Coronary artery (tissue), 2 donors: ENCODE results near the gene GOSR2.

ENCODE experiments used
- DNase-seq: peaks from one replicate; pipeline ENCODE4 v3.0.0-alpha.2; 2017; ENCODE audit warnings: low spot score
- H3K27ac ChIP-seq, 2 donors: fragments of 200-600 bp; sonication (generic); one replicate each; pipeline ENCODE4 v1.5.1; 2016 to 2019
- H3K4me3 ChIP-seq: fragments of 200-600 bp; sonication (generic); 2 replicates; pipeline ENCODE4 v1.5.1; 2016; ENCODE audit warnings: mild to moderate bottlenecking, moderate library complexity
- TF ChIP-seq, protein P1 (sequence below): fragments of 200-600 bp; sonication (generic); IDR thresholded peaks from one replicate; pipeline ENCODE4 v1.5.1; 2019; ENCODE audit warnings: antibody characterized with exemption

Gene GOSR2

DNA sequence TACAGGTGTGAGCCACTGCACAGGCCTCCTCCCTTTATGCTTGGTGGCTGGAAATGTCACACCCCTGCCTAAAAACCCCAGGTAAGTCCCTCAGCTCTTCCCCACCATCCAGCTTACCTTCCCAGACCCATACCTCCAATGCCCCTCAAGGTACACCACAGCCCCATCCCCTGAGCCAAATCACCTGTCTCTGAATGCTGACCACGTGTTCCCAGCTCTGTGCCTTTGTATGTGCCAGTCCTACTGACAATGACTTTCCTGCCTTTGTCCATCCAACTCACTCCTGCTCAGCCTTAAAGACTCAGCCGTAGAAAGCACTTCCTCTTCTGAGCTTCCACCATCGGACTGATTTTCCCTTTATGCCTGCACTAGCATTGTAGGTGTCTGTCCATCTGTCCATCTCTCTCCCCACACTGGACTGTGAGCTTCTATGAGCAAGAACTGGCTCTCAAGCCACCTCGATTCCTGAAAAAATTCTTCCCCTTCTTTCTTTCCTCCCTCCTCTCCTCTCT, 30.7 kb upstream of the GOSR2 start:
- no peak for DNase-seq
- TF ChIP-seq, protein P1, sequence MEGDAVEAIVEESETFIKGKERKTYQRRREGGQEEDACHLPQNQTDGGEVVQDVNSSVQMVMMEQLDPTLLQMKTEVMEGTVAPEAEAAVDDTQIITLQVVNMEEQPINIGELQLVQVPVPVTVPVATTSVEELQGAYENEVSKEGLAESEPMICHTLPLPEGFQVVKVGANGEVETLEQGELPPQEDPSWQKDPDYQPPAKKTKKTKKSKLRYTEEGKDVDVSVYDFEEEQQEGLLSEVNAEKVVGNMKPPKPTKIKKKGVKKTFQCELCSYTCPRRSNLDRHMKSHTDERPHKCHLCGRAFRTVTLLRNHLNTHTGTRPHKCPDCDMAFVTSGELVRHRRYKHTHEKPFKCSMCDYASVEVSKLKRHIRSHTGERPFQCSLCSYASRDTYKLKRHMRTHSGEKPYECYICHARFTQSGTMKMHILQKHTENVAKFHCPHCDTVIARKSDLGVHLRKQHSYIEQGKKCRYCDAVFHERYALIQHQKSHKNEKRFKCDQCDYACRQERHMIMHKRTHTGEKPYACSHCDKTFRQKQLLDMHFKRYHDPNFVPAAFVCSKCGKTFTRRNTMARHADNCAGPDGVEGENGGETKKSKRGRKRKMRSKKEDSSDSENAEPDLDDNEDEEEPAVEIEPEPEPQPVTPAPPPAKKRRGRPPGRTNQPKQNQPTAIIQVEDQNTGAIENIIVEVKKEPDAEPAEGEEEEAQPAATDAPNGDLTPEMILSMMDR = no peak
- no peak overlapping the region for H3K27ac ChIP-seq
- H3K4me3 ChIP-seq = no peak overlapping the region

DNA sequence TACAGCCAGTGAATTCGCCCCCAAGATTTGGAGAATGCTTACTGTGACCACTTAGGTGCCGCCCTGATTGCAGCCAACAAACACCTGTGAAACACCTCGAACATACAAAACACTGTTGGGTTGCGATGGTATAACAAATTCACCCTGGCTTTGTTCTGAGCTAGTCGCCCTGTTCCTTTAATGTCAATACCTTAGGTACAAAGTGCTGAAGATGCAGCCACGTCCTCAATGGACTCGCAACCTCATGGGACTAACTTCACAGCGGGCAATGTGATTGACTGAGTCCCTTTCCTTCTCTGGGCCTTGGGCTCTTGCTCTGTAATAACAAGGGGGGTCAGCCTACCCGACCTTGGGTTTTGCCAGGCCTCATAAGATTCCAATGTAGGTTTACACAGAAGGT, 28.9 kb upstream of the GOSR2 start:
- Histone ChIP-seq H3K4me3 (no peak overlapping the region), H3K27ac (no peak overlapping the region)
- TF ChIP-seq, protein P1 = no peak
- no peak for DNase-seq

DNA sequence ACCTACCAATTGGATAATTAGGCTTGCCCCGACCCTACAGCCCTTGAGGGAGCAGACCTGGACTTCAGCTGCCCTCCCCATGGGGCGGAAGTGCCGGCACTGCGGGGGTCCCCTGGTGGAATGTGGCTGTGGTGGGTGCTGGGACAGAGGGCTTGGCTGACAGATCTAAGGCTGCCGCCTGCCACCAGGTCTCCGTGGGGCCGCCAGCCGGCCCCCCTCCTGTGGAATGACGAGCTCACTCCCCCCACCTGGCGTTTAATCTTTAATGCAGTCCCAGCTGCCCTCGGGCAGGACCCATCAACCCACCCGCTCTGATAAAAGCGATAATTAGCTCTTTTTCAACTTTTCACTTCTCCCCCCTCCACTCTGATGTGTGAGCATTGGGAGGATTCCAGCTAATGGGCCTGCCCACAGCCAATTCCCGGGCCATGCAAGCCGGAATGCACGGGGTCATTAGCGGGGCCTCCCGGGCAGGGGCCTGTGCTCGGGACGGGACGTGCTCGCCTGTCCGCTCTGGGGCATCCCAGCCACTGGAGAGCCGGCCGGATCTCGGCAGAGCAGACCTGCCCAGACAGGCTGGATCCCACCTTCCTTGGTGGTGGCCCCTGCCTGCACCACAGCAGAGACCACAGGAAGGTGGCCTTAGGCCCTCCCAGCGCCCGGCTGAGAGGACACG, 28.3 kb upstream of the GOSR2 start:
- Histone ChIP-seq H3K27ac (no peak overlapping the region), H3K4me3 (no peak overlapping the region)
- TF ChIP-seq, protein P1 = no peak
- DNase-seq = no peak

DNA sequence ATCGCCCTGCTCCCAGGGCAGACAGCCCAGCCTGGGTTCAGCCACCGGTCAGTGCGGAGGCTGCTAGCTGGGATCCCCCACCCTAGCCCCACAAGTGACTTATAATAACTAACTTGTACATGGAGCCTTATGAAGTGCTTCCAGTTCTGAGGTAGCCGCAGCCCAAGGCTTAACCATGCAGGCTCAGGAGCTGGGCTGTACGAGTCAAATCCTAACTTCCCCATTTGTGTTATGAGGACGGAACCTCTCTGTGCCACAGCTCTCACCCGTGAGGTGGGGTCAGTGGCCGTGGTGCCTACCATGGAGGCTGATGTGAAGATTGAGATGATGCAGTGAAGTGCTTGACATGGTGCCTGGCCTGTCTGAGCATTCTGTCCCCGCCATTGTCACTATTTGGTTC, 27.8 kb upstream of the GOSR2 start:
- Histone ChIP-seq H3K27ac (no peak overlapping the region), H3K4me3 (no peak overlapping the region)
- TF ChIP-seq, protein P1 = no peak
- DNase-seq = no peak

DNA sequence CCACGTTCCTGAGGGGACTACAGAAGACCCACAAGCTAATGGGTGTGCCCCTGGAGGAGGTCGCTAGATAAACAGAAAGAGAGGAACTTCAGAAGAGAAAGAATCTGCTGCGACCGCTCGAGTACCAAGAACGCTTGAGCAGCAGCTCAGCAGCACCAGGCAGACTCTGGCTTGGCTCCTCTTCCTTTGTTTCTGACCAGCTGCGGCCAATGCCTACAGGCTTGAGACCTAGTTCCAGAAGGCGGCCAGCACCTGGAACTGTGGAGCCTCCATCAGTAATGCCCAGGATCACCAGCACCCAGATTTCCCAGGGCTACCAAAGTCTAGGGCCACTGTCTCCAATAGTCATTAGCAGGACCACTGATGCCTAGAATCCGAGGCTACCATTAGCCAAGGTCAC, 26.0 kb upstream of the GOSR2 start:
- TF ChIP-seq, protein P1 = no peak
- no peak overlapping the region for H3K4me3 ChIP-seq
- DNase-seq = no peak
- no peak overlapping the region for H3K27ac ChIP-seq

DNA sequence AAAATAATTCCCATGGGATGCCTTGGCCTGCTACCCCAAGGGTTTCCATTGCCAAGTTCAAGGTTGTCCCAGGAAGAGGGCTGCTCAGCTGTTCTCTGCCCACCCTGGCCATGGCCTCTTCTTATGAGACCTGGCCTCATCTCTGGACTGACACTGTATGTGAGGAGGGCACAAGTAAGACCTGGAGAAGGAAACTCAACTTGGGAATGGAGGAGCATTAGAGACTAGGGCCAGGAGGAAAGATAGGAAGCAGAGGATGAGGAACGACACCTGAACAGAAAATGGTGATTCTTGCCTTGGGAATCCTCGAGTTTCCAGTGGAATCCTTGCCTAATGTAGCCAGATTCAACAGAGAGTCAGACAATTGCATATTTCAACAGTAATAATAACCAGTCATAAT, 24.6 kb upstream of the GOSR2 start:
- no peak for DNase-seq
- TF ChIP-seq, protein P1 = no peak
- Histone ChIP-seq H3K4me3 (no peak overlapping the region), H3K27ac (no peak overlapping the region)

DNA sequence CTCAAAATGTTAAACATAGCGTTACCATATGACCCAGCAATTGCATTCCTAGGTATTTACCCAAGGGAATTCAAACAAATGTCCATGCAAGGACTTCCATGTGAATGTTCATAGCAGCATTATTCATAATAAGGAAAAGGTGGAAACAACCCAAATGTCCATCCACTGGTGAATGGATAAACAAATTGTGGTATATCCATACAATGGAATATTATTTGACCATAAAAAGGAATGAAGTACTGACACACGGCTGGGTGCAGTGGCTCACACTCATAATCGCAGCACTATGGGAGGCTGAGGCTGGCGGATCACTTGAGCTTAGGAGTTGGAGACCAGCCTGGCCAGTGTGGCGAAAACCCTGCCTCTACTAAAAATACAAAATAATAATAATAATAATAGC, 24.1 kb upstream of the GOSR2 start:
- Histone ChIP-seq H3K4me3 (no peak overlapping the region), H3K27ac (no peak overlapping the region)
- TF ChIP-seq, protein P1 = no peak
- DNase-seq = no peak
